GM12878 (cell line): ENCODE data around the gene LIF. TPM values are rescaled to one million over a fixed set of nuclear protein-coding genes. Genes with fewer than 3 reads are reported as not detected.

ENCODE experiments used
- ATAC-seq: fragments of 200-7000 bp; cut with Tn5 transposase; 3 replicates; pipeline ENCODE4 v1.9.1; 2020; ENCODE audit warnings: mild to moderate bottlenecking, moderate library complexity
- BruUV-seq: library from RNA; stranded (reverse); fragments of 400-500 nt; replicated peaks from 2 replicates; lab custom pipeline; 2021; lab: Mats Ljungman, UMichigan
- CTCF ChIA-PET: fragments of 300-600 bp; sonication (Branson Sonifier 250); formaldehyde crosslinking; extraction: SDS; loops from one replicate; lab custom pipeline; 2021; ENCODE audit warnings: inconsistent platforms; lab: Yijun Ruan, JAX
- POLR2A ChIA-PET: fragments of 350-600 bp; formaldehyde crosslinking; extraction: SDS; loops from one replicate; lab custom pipeline; 2021; ENCODE audit warnings: inconsistent platforms; lab: Charles Lee
- RAD21 ChIA-PET: fragments of 300-600 bp; sonication (Branson Sonifier 250); formaldehyde crosslinking; loops from one replicate; lab custom pipeline; 2023; ENCODE audit warnings: antibody characterized with exemption; ENCODE audit not compliant: unreplicated experiment; lab: Charles Lee
- SMC1A ChIA-PET: fragments of 300-600 bp; sonication (Branson Sonifier 250); formaldehyde crosslinking; loops from one replicate; lab custom pipeline; 2023; ENCODE audit not compliant: unreplicated experiment, uncharacterized antibody; lab: Charles Lee
- DNase-seq: peaks from one replicate; pipeline ENCODE4 v3.0.0-alpha.2; 2011; ENCODE audit warnings: low read depth, low spot score
- FAIRE-seq: peaks from 3 replicates; lab custom pipeline; 2011; peaks lifted over from hg19 to GRCh38; lab: Jason Lieb, UNC
- H2AFZ ChIP-seq: 2 replicates; pipeline ENCODE4 v1.6.0; 2011; ENCODE audit warnings: low read depth, low read length, control low read depth; ENCODE audit not compliant: control insufficient read depth
- H3K27ac ChIP-seq: 2 replicates; pipeline ENCODE4 v1.5.1; 2011; ENCODE audit warnings: control low read depth; ENCODE audit not compliant: control insufficient read depth, insufficient read depth
- H3K27me3 ChIP-seq, 2 experiments: replicated peaks in 1 of 2; 2 replicates each; pipeline versions ENCODE4 v1.6.0 to v1.6.1; 2011; ENCODE audit warnings: low read length in 1 of 2; ENCODE audit not compliant: control insufficient read depth in 2 of 2, insufficient read depth in 2 of 2
- H3K36me3 ChIP-seq, 2 experiments: 2 replicates each; pipeline ENCODE4 v1.5.1; 2011; ENCODE audit warnings: low read length in 1 of 2; ENCODE audit not compliant: control insufficient read depth in 2 of 2, insufficient read depth in 2 of 2
- H3K4me1 ChIP-seq: 2 replicates; pipeline ENCODE4 v1.6.1; 2011; ENCODE audit warnings: mild to moderate bottlenecking, low read length, moderate library complexity, mixed read lengths; ENCODE audit not compliant: control insufficient read depth, insufficient read depth
- H3K4me2 ChIP-seq: 2 replicates; pipeline ENCODE4 v1.6.0; 2011; ENCODE audit warnings: control low read depth; ENCODE audit not compliant: control insufficient read depth, insufficient read depth
- H3K4me3 ChIP-seq: fragments of 200-600 bp; sonication (generic); 2 replicates; pipeline ENCODE4 v1.5.1; 2016
- H3K79me2 ChIP-seq: 2 replicates; pipeline ENCODE4 v1.6.0; 2011; ENCODE audit warnings: low read length; ENCODE audit not compliant: control insufficient read depth, insufficient read depth
- H3K9ac ChIP-seq: 2 replicates; pipeline ENCODE4 v1.8.0; 2011; ENCODE audit warnings: low read length, control low read depth, mixed read lengths; ENCODE audit not compliant: control insufficient read depth, insufficient read depth
- H3K9me3 ChIP-seq: replicated peaks from 3 replicates; pipeline ENCODE4 v1.5.1; 2011; ENCODE audit warnings: mild to moderate bottlenecking, low read length; ENCODE audit not compliant: control insufficient read depth, insufficient read depth
- H4K20me1 ChIP-seq: 2 replicates; pipeline ENCODE4 v1.6.0; 2011; ENCODE audit not compliant: control insufficient read depth, insufficient read depth
- BMI1 ChIP-seq: fragments of 450-650 bp; IDR thresholded peaks from 2 replicates; pipeline ENCODE4 v1.6.1; 2016; ENCODE audit warnings: mild to moderate bottlenecking, moderate library complexity, borderline replicate concordance
- CREB1 ChIP-seq: IDR thresholded peaks from 2 replicates; pipeline ENCODE4 v1.6.1; 2012; ENCODE audit warnings: low read depth, mild to moderate bottlenecking, inconsistent platforms
- HDAC2 ChIP-seq: fragments of 200-600 bp; sonication (generic); IDR thresholded peaks from 2 replicates; pipeline ENCODE4 v1.6.1; 2017
- IRF4 ChIP-seq: IDR thresholded peaks from 2 replicates; pipeline ENCODE4 v1.6.1; 2011; ENCODE audit warnings: low read depth, low read length
- NR2C2 ChIP-seq: IDR thresholded peaks from 2 replicates; pipeline ENCODE4 v1.6.1; 2011; ENCODE audit warnings: borderline replicate concordance, low read depth; ENCODE audit not compliant: control insufficient read depth, insufficient read length
- POU2F2 ChIP-seq: IDR thresholded peaks from 3 replicates; pipeline ENCODE4 v1.6.1; 2011; ENCODE audit warnings: low read depth, mild to moderate bottlenecking, low read length, borderline replicate concordance
- RAD21 ChIP-seq: IDR thresholded peaks from 2 replicates; pipeline ENCODE4 v1.6.1; 2011; ENCODE audit warnings: mild to moderate bottlenecking, low read depth, low read length, moderate library complexity; ENCODE audit not compliant: insufficient read depth
- SMARCA5 ChIP-seq: fragments of 450-650 bp; IDR thresholded peaks from 2 replicates; pipeline ENCODE4 v1.6.1; 2017; ENCODE audit warnings: mild to moderate bottlenecking
- ZBTB11 ChIP-seq: fragments of 450-650 bp; formaldehyde crosslinking; IDR thresholded peaks from 2 replicates; pipeline ENCODE4 v1.5.0; 2022; ENCODE audit warnings: mild to moderate bottlenecking, missing genetic modification characterization
- ZBTB4 ChIP-seq: fragments of 450-650 bp; formaldehyde crosslinking; IDR thresholded peaks from 2 replicates; pipeline ENCODE4 v1.4.0; 2022; ENCODE audit warnings: mild to moderate bottlenecking, moderate library complexity
- WGBS: methylation state at CpG from one replicate; pipeline ENCODE4 v1.1.6; 2016; ENCODE audit warnings: low lambda C conversion rate; ENCODE audit not compliant: insufficient replicate concordance, insufficient coverage; ENCODE audit errors: missing lambda C conversion rate; 5-methylcytosine and 5-hydroxymethylcytosine counted together
- in situ Hi-C: fragments of 300-500 bp; cut with MboI; formaldehyde crosslinking; loops from 9 replicates; pipeline ENCODE4 v1.14.3; 2018; ENCODE audit warnings: mixed read lengths
- intact Hi-C: fragments of 100-400 bp; cut with micrococcal nuclease; formaldehyde crosslinking; loops from one replicate; pipeline ENCODE4 v1.14.2; 2022; ENCODE audit not compliant: unreplicated experiment
- polyA plus RNA-seq, 11 experiments: library from polyadenylated mRNA; depleted of rRNA in 4 of 11; unstranded in 6 of 11; stranded (reverse) in 5 of 11; fragments of >200 nt; fragmentation: Nextera tagmentation in 4 of 11; fragmentation: Illumina TruSeq in 1 of 11; extraction: Ambion mirVana in 4 of 11; extraction: Trizol in 1 of 11; gene quantifications; 1 replicate in 1 of 11; 2 replicates in 10 of 11; pipeline versions ENCODE4 v1.2.1 to v1.2.3, GENCODE V29; 2011 to 2016; ENCODE audit warnings: inconsistent platforms in 2 of 11, missing spikeins in 2 of 11, low read depth in 1 of 11
- total RNA-seq, 4 experiments: library from RNA; depleted of rRNA in 3 of 4; stranded (reverse); fragments of >200 nt in 3 of 4; fragmentation: Illumina TruSeq in 1 of 4; extraction: Trizol in 1 of 4; gene quantifications; 2 replicates each; pipeline versions ENCODE4 v1.2.1 to v1.2.3, GENCODE V29; 2013 to 2021
- TF ChIP-seq, protein P1 (sequence below): fragments of 450-650 bp; IDR thresholded peaks from 2 replicates; pipeline ENCODE4 v1.6.1; 2017; ENCODE audit warnings: mild to moderate bottlenecking, low read depth, inconsistent platforms; ENCODE audit not compliant: poor library complexity, severe bottlenecking
- TF ChIP-seq, protein P2 (sequence below): fragments of 150-350 bp; IDR thresholded peaks from 2 replicates; pipeline ENCODE4 v1.6.1; 2014; ENCODE audit warnings: mild to moderate bottlenecking, low read depth, low read length
- TF ChIP-seq, protein P3 (sequence below): fragments of 450-650 bp; IDR thresholded peaks from 2 replicates; pipeline ENCODE4 v1.6.1; 2016; ENCODE audit warnings: mild to moderate bottlenecking

LIF gene
- total and polyA plus RNA-seq, 10 of the 15 experiments (the other 5 are each of a cell fraction or from before 2014, with no cell fraction given): 0.05 to 3.4 (median 0.97) TPM

- no peak for ATAC-seq
- Histone ChIP-seq H3K4me1 (peaks cover 16% of the 10 kb centered on the region), H3K4me2 (no peak overlapping the region), H4K20me1 (no peaks in the 10 kb centered on the region), H3K4me3 (no peak overlapping the region), H3K36me3 (no peaks in the 10 kb centered on the region), H3K9me3 (no peaks in the 10 kb centered on the region), H2AFZ (no peak overlapping the region), H3K27ac (no peak overlapping the region), H3K27me3 (no peaks in the 10 kb centered on the region), H3K9ac (no peak overlapping the region), H3K79me2 (peaks cover 18% of the 10 kb centered on the region)
- POLR2A ChIA-PET: interaction anchor here (0.5 kb wide), 1 partner anchor 10 kb away, joined by 6 read pairs; no protein-coding TSS in a partner anchor
- no TSS peak for BruUV-seq
- intact Hi-C loops (no loop called here), in situ Hi-C loops (no loop called here)
- FAIRE-seq: no peak
- SMC1A ChIA-PET: no interaction called here
- CTCF ChIA-PET: interaction anchor here (1.1 kb wide), 2 partner anchors 17 to 120 kb away, joined by 4 to 5 read pairs; no protein-coding TSS in a partner anchor
- 84% methylated on average over 16 of the region's 16 CpGs for WGBS
- no peak for DNase-seq
- RAD21 ChIA-PET: interaction anchor here (1.0 kb wide), 1 partner anchor 120 kb away, joined by 3 read pairs; no protein-coding TSS in a partner anchor
- TF ChIP-seq, protein P1, sequence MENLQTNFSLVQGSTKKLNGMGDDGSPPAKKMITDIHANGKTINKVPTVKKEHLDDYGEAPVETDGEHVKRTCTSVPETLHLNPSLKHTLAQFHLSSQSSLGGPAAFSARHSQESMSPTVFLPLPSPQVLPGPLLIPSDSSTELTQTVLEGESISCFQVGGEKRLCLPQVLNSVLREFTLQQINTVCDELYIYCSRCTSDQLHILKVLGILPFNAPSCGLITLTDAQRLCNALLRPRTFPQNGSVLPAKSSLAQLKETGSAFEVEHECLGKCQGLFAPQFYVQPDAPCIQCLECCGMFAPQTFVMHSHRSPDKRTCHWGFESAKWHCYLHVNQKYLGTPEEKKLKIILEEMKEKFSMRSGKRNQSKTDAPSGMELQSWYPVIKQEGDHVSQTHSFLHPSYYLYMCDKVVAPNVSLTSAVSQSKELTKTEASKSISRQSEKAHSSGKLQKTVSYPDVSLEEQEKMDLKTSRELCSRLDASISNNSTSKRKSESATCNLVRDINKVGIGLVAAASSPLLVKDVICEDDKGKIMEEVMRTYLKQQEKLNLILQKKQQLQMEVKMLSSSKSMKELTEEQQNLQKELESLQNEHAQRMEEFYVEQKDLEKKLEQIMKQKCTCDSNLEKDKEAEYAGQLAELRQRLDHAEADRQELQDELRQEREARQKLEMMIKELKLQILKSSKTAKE: no peak
- TF ChIP-seq RAD21: no peak
- no peak for TF ChIP-seq POU2F2
- no peak for TF ChIP-seq ZBTB11
- TF ChIP-seq, protein P2, sequence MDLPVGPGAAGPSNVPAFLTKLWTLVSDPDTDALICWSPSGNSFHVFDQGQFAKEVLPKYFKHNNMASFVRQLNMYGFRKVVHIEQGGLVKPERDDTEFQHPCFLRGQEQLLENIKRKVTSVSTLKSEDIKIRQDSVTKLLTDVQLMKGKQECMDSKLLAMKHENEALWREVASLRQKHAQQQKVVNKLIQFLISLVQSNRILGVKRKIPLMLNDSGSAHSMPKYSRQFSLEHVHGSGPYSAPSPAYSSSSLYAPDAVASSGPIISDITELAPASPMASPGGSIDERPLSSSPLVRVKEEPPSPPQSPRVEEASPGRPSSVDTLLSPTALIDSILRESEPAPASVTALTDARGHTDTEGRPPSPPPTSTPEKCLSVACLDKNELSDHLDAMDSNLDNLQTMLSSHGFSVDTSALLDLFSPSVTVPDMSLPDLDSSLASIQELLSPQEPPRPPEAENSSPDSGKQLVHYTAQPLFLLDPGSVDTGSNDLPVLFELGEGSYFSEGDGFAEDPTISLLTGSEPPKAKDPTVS: no peak
- TF ChIP-seq IRF4: no peak
- TF ChIP-seq HDAC2: no peak
- no peak for TF ChIP-seq SMARCA5
- TF ChIP-seq NR2C2: no peak
- TF ChIP-seq, protein P3, sequence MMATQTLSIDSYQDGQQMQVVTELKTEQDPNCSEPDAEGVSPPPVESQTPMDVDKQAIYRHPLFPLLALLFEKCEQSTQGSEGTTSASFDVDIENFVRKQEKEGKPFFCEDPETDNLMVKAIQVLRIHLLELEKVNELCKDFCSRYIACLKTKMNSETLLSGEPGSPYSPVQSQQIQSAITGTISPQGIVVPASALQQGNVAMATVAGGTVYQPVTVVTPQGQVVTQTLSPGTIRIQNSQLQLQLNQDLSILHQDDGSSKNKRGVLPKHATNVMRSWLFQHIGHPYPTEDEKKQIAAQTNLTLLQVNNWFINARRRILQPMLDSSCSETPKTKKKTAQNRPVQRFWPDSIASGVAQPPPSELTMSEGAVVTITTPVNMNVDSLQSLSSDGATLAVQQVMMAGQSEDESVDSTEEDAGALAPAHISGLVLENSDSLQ: no peak
- no peak for TF ChIP-seq CREB1
- no peak for TF ChIP-seq BMI1
- TF ChIP-seq ZBTB4 (CRISPR knock-in tag): no peak
Measured at GRCh38 chr22:30270832-30271231, 24.3 kb upstream of the LIF start.
